GF-D8 (cell line): ENCODE measurements around the gene DSTN.

Experiments used
- DNase-seq: peaks from one replicate; lab custom pipeline; 2025; lab: John Stamatoyannopoulos, UW

The DSTN gene

DNA sequence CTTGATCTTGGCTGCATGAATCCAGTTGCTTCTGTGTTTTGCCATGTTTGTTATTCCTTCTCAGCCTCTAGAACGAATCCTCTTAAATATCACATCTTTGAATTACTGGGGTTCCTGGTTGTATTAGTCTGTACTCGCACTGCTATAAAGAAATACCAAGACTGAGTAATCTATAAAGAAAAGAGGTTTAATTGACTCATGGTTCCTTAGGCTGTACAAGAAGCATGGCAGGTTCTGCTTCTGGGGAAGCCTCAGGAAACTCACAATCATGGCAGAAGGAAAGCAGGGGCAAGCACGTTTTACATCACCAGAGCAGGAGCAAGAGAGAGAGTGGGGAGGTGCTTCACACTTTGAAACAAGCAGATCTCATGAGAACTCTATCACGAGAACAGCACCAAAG lies 20.7 kb upstream of the DSTN start:
- DNase-seq: no peak

GRCh38 chr20:17555106-17555505 lies 14.8 kb upstream of the DSTN start:
- DNase-seq: no peak

DNA sequence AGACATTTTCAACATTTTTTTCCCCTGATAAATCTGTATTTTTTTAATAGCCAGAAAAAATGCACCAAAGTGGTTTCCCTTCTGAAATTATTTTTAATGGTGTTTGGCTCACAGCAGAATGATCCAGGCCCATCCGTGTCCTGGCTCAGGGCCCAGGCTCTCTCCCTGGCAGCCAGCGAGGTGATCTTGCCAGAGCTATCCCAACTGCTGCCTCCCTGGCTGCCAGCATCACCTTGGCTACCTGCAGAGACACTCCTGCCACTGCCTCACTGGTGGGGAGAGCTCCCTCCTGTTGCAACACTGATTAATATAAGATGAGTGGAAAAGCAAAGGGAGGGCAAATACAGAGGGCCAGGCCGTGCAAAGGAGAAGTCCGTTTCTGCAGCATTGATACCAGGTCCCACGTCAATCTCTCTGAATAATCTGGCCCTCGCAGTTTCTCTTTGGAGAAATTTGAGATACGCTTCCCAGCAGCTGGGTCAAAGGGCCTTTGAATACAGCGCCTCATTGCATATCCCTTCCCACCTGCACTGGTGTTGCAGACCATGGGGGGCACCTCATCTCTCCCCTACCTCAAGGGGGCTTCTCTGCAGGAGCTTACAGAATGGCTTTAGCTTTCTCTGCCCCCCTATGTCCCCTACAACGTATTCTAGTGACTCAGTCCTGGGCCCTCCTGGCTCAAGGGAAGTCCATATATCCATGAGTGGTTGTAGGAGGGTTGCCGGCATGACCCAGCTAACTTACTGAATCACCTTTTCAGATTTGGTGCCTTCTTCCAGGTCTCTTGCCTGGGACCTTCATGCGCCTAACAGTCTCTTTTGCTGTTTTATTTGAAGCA lies 12.8 kb upstream of the DSTN start:
- no peak for DNase-seq

DNA sequence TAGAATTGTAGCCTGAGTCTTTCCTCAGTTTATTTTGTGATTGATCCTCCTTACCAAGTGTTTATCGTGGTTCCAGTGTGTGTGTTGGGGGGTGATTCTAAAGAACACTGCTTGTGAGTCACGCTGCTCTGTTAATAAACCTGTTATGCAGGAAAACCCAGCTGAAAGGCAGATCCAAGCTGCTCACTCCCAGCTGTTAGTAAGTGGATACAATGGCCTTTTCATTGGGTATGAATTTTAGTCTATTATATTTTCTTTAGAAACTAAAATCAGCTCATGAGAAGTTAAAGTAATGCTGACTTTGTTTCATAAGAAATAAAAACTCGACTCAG lies 12.2 kb upstream of the DSTN start:
- no peak for DNase-seq

GRCh38 chr20:17558154-17558940 lies 11.5 kb upstream of the DSTN start:
- peak; percentile 4 for DNase-seq

- DNase-seq: no peak
Measured at GRCh38 chr20:17558941-17559304, 11.0 kb upstream of the DSTN start.

DNA sequence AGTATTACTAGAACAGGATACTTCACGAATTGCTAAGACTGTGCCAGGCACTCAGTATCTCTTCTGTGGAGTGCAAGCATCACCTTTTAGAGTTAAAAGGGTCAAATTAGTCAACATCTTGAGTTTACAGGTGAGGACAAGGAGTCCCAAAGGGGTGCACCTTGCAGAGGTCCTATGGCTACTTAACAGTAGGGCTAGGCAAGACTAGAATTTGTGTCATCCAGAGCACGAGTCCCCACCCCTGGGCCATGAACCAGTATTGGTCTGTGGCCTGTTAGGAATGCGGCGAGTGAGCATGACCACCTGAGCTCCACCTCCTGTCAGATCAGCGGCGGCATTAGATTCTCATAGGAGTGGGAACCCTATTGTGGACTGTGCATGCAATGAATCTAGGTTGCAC lies 10.5 kb upstream of the DSTN start:
- no peak for DNase-seq

DNA sequence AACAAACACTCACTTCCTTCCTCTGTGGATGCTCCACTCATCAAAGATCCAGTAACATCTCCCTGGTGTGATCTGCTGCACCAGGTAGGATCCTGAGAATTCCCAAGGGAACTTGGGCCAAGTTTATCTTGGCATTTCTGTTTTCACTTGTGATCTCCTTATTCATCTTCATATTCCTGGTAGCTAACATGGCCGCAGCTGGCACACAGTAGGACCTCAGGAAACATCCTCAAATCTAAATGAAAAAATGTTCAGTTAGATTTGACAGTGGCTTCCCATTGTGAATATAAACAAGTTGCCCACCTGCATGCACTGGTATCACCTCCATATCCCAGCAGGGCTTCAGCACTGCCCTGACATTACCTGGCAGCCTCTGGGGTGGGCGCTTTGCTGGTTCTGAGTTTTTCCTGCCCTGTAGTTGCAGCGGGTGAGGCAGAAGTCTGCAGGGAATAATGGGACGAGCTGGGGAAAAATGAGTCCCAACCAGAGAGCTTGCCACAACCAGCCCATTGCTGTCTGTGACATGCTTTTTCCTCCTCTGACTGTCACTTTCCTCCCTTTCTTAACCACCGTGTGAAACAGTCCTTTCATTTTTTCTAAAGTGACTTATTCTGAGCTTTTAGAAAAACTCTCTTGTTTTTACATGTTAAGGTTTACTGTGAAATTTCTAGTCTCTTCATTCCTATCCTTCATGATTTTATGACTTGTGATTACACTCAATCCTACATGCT lies 9.4 kb upstream of the DSTN start:
- DNase-seq: no peak

DNA sequence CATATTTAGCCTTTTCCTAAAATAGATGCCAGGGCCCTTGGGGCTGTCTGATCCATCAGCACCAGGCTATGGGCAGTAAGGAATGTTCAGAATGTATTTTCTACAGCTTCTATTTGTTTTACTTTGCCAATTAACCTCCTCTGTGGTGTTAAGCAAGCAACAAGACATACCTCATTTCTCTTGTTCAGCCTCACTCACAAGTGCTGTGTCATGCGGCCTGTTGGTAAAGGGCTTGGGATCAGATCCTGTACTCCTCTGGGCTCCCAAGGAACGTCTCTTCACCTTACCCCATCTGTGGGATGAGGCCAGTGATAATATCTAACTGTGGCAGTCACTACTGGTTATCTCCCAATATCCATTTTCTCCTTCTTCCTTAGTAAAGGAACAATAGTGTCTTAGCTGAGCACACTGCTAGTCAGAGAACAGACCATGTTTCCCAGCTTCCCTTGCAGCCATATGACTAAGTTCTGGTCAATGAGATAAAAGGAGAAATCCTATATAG lies 7.0 kb upstream of the DSTN start:
- no peak for DNase-seq

GRCh38 chr20:17565169-17565845 lies 4.6 kb upstream of the DSTN start:
- DNase-seq: no peak

GRCh38 chr20:17566345-17566744 lies 3.5 kb upstream of the DSTN start:
- DNase-seq: no peak

GRCh38 chr20:17568045-17568788 lies 1.7 kb upstream of the DSTN start:
- no peak for DNase-seq

- DNase-seq: no peak
Measured at GRCh38 chr20:17568972-17569521, 828 bp upstream of the DSTN start.

GRCh38 chr20:17570347-17571152 lies 675 bp downstream of the DSTN start:
- DNase-seq: no peak

DNA sequence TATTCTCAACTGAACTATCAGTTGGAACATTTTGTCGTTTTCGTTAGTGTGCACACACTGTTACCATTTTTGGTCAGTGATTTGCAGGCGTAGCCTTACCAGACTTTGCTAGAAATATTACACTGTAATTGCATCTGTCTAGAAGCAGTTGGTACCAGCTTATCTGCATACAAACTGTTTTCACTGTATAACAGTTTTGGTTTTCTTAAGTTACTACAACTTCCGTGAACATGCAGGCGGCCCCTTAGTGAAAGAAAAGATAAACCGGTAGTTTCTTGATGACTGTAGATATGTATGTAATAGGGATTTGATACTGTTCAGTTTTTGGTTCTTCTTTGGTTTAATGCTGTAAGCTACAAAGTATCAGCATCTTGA lies 1.3 kb downstream of the DSTN start:
- DNase-seq: peak; percentile 19

DNA sequence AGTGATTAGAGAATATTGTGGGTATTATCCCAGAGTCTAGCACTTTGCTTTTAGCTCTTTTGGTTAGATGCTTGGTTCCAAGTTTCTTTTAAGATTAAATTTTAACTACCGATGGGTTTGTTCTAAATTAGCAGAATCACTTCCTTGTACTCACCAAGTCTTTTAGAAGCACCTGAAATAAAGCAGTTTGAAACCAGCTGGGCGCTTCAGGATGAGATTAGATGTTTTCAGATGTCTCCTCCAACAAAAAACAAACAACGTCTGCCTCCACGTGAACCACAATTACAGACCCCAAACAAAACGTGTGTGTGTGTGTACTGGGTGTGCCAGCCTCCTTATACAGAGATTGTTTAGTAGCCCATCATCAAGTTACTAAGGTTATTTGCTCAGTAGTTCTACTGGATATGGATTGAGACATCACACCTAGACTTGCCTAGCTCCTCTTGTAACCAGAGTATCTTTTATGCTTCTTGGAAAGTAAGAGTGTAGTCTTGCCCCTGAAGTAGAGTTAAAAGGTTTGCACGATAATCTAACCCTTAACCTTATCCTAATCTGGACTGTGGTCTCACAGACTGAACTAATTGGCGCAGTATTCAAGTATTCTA lies 2.3 kb downstream of the DSTN start:
- no peak for DNase-seq

DNA sequence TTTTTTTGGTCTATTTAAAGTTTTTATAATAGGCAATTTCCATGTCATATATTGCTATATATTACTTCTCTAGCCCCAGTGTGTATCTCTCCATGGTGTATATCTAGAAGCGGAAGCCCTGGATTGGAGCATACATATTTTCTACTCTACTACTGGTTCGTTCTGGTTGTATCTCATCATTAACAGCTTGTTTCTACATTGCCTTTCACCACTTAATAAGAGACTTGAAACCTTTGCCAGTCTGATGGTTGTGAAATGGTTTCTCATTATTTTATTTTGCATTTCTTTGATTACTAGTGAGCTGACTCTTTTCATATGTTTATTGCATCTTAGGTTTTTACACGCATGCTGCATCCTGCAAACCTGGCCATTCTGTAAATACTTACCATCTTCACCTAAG lies 3.6 kb downstream of the DSTN start:
- DNase-seq: no peak

DNA sequence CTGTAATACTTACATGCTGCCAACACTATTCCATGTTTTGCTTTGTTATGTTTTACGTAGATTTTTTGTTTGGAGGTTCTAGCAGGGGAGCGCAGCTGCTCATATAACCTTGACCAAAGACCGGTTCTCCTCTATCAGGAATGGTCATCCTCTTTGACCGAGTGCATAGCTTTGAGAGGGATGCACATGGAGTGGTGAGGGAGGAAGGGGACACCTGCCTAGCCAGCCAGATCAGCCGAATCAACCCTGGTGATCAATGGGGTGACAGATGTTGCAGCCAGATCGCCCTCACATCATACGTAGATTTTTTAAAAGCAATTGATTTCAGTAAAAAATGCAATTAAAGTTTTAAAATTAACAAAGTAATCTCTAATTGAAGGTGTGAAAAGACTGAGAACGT lies 6.3 kb downstream of the DSTN start:
- DNase-seq: no peak

- DNase-seq: no peak
Measured at GRCh38 chr20:17579369-17580039, 9.6 kb downstream of the DSTN start.
